HCT116 (cell line): ENCODE measurements around the gene CYP2E1. TPM values are rescaled to one million over a fixed set of nuclear protein-coding genes. Genes with fewer than 3 reads are reported as not detected.

Experiments used
- ATAC-seq: fragments of 200-7000 bp; cut with Tn5 transposase; 2 replicates; pipeline ENCODE4 v1.9.1; 2020; ENCODE audit warnings: mild to moderate bottlenecking, moderate library complexity
- BruUV-seq: library from RNA; stranded (reverse); fragments of 400-500 nt; replicated peaks from 2 replicates; lab custom pipeline; 2021; lab: Mats Ljungman, UMichigan
- CTCF ChIA-PET: fragments of 300-600 bp; sonication (Branson Sonifier 250); formaldehyde crosslinking; loops from one replicate; lab custom pipeline; 2021; ENCODE audit warnings: antibody characterized with exemption; lab: Charles Lee
- POLR2A ChIA-PET: fragments of 300-600, 350-600 bp; sonication (Branson Sonifier 250); formaldehyde crosslinking; loops from one replicate; lab custom pipeline; 2021; ENCODE audit warnings: antibody characterized with exemption; lab: Charles Lee
- RAD21 ChIA-PET, 2 experiments: fragments of 300-600 bp; sonication (Branson Sonifier 250); formaldehyde crosslinking; loops; one replicate each; lab custom pipeline; 2023; ENCODE audit warnings: low total read pairs in 2 of 2; ENCODE audit not compliant: uncharacterized antibody in 2 of 2, unreplicated experiment in 2 of 2, low non-redundant PET in 1 of 2; lab: Charles Lee
- DNase-seq: peaks from one replicate; pipeline ENCODE4 v3.0.0-alpha.2; 2010; ENCODE audit warnings: low read depth, low spot score
- H2AFZ ChIP-seq: fragments of 200-600 bp; shearing (Covaris generic), sonication (generic); 2 replicates; pipeline ENCODE4 v1.6.1; 2017; ENCODE audit warnings: low read depth, mixed run types, mixed read lengths, antibody characterized with exemption, low read length; ENCODE audit not compliant: poor library complexity, severe bottlenecking
- H3K27ac ChIP-seq: 2 replicates; pipeline ENCODE4 v1.5.1; 2012; ENCODE audit warnings: low read depth, low read length
- H3K27me3 ChIP-seq: fragments of 200-600 bp; sonication (generic); 2 replicates; pipeline ENCODE4 v1.6.1; 2016; ENCODE audit warnings: mixed run types, low read length, mixed read lengths; ENCODE audit not compliant: insufficient read depth
- H3K36me3 ChIP-seq, 2 experiments: fragments of 200-500 bp in 1 of 2; fragments of 200-600 bp in 1 of 2; sonication (Bioruptor generic) in 1 of 2; sonication (generic) in 1 of 2; 2 replicates each; pipeline versions ENCODE4 v1.5.1 to v1.6.1; 2014 to 2016; ENCODE audit warnings: low read length in 2 of 2, inconsistent platforms in 1 of 2, mixed read lengths in 1 of 2, mixed run types in 1 of 2; ENCODE audit not compliant: insufficient read depth in 2 of 2, control insufficient read depth in 1 of 2
- H3K4me1 ChIP-seq, 2 experiments: fragments of 200-600 bp in 1 of 2; sonication (generic) in 1 of 2; 2 replicates each; pipeline versions ENCODE4 v1.5.1 to v1.6.1; 2012 to 2017; ENCODE audit warnings: low read length in 2 of 2, inconsistent platforms in 1 of 2, mild to moderate bottlenecking in 1 of 2, mixed read lengths in 1 of 2, mixed run types in 1 of 2, moderate library complexity in 1 of 2; ENCODE audit not compliant: insufficient read depth in 2 of 2, control insufficient read depth in 1 of 2
- H3K4me2 ChIP-seq: fragments of 200-600 bp; sonication (generic); 2 replicates; pipeline ENCODE4 v1.6.1; 2017; ENCODE audit warnings: mixed run types, low read length, mixed read lengths
- H3K4me3 ChIP-seq, 2 experiments: fragments of 200-600 bp in 1 of 2; sonication (generic) in 1 of 2; replicated peaks in 1 of 2; 2 replicates each; pipeline ENCODE4 v1.5.1; 2011 to 2016; ENCODE audit warnings: low read length in 2 of 2, control low read depth in 1 of 2, low read depth in 1 of 2, mild to moderate bottlenecking in 1 of 2, mixed read lengths in 1 of 2, mixed run types in 1 of 2
- H3K79me2 ChIP-seq: fragments of 200-600 bp; sonication (generic); 2 replicates; pipeline ENCODE4 v1.6.1; 2017; ENCODE audit warnings: mild to moderate bottlenecking, mixed run types, low read length, moderate library complexity, mixed read lengths; ENCODE audit not compliant: insufficient read depth
- H3K9ac ChIP-seq: fragments of 200-600 bp; sonication (generic); 2 replicates; pipeline ENCODE4 v1.6.1; 2016; ENCODE audit warnings: low read length, mixed read lengths
- H3K9me2 ChIP-seq: fragments of 200-600 bp; sonication (generic), shearing (Covaris generic); 2 replicates; pipeline ENCODE4 v1.6.1; 2017; ENCODE audit warnings: mixed run types, mild to moderate bottlenecking, moderate library complexity; ENCODE audit not compliant: insufficient read depth
- H3K9me3 ChIP-seq, 2 experiments: fragments of 200-500 bp in 1 of 2; fragments of 200-600 bp in 1 of 2; sonication (Bioruptor generic) in 1 of 2; sonication (generic) in 1 of 2; 2 replicates each; pipeline ENCODE4 v1.6.1; 2014 to 2017; ENCODE audit warnings: low read length in 2 of 2, mixed read lengths in 2 of 2, inconsistent platforms in 1 of 2, low read depth in 1 of 2, mild to moderate bottlenecking in 1 of 2, mixed run types in 1 of 2, moderate library complexity in 1 of 2; ENCODE audit not compliant: control insufficient read depth in 1 of 2, insufficient read depth in 1 of 2
- H4K20me1 ChIP-seq: fragments of 200-600 bp; sonication (generic), shearing (Covaris generic); 2 replicates; pipeline ENCODE4 v1.6.1; 2017; ENCODE audit warnings: mixed run types, mild to moderate bottlenecking, moderate library complexity; ENCODE audit not compliant: insufficient read depth
- ATF3 ChIP-seq: IDR thresholded peaks from 2 replicates; pipeline ENCODE4 v1.6.1; 2012
- CBX3 ChIP-seq: IDR thresholded peaks from 2 replicates; pipeline ENCODE4 v1.6.1; 2012; ENCODE audit warnings: low read depth
- CEBPB ChIP-seq: IDR thresholded peaks from 2 replicates; pipeline ENCODE4 v1.6.1; 2012; ENCODE audit warnings: low read depth
- CTCF ChIP-seq, 3 experiments: fragments of 200-600 bp in 1 of 3; sonication (generic) in 1 of 3; IDR thresholded peaks in 2 of 3; conservative IDR thresholded peaks in 1 of 3; 2 replicates each; pipeline ENCODE4 v1.5.1; 2012 to 2017; ENCODE audit warnings: low read depth in 2 of 3, low read length in 2 of 3, antibody characterized with exemption in 1 of 3, borderline replicate concordance in 1 of 3, control low read depth in 1 of 3, mild to moderate bottlenecking in 1 of 3, mixed read lengths in 1 of 3, mixed run types in 1 of 3, moderate library complexity in 1 of 3; ENCODE audit not compliant: insufficient read depth in 1 of 3
- ELF1 ChIP-seq: IDR thresholded peaks from 2 replicates; pipeline ENCODE4 v1.6.1; 2012; ENCODE audit warnings: low read depth, borderline replicate concordance
- EZH2phosphoT487 ChIP-seq: fragments of 200-600 bp; IDR thresholded peaks from 2 replicates; pipeline ENCODE4 v1.6.1; 2018; ENCODE audit warnings: antibody characterized with exemption, borderline replicate concordance
- FOSL1 ChIP-seq: IDR thresholded peaks from 2 replicates; pipeline ENCODE4 v1.6.1; 2012; ENCODE audit warnings: low read depth
- JUND ChIP-seq: IDR thresholded peaks from 2 replicates; pipeline ENCODE4 v1.6.1; 2012
- POLR2AphosphoS5 ChIP-seq: IDR thresholded peaks from 2 replicates; pipeline ENCODE4 v1.6.1; 2011; ENCODE audit warnings: mild to moderate bottlenecking, low read depth, low read length, moderate library complexity
- RAD21 ChIP-seq: IDR thresholded peaks from 2 replicates; pipeline ENCODE4 v1.6.1; 2012; ENCODE audit warnings: low read depth, mild to moderate bottlenecking
- SIN3A ChIP-seq: IDR thresholded peaks from 2 replicates; pipeline ENCODE4 v1.6.1; 2012; ENCODE audit warnings: low read depth
- SP1 ChIP-seq: IDR thresholded peaks from 2 replicates; pipeline ENCODE4 v1.6.1; 2012; ENCODE audit warnings: low read depth
- TCF7L2 ChIP-seq: IDR thresholded peaks from 2 replicates; pipeline ENCODE4 v1.7.0; 2011; ENCODE audit warnings: borderline replicate concordance, inconsistent platforms; ENCODE audit not compliant: insufficient read depth, insufficient read length; ENCODE audit errors: extremely low read depth
- YY1 ChIP-seq: IDR thresholded peaks from 2 replicates; pipeline ENCODE4 v1.6.1; 2011; ENCODE audit warnings: low read length, low read depth, moderate library complexity, mild to moderate bottlenecking; ENCODE audit not compliant: insufficient replicate concordance; ENCODE audit errors: extremely low read depth
- ZBTB33 ChIP-seq: IDR thresholded peaks from 2 replicates; pipeline ENCODE4 v1.6.1; 2011; ENCODE audit warnings: mild to moderate bottlenecking, low read length, moderate library complexity; ENCODE audit not compliant: insufficient replicate concordance; ENCODE audit errors: extremely low read depth
- ZFX ChIP-seq: fragments of 450-650 bp; IDR thresholded peaks from 2 replicates; pipeline ENCODE4 v1.6.1; 2017
- intact Hi-C: fragments of 100-400 bp; cut with micrococcal nuclease; formaldehyde crosslinking; loops from 2 replicates; pipeline ENCODE4 v1.10.0; 2022
- total RNA-seq: library from RNA; stranded (reverse); gene quantifications from one replicate; pipeline ENCODE4 v1.2.1, GENCODE V29; 2021; ENCODE audit not compliant: unreplicated experiment
- TF ChIP-seq, protein P1 (sequence below): IDR thresholded peaks from 2 replicates; pipeline ENCODE4 v1.6.1; 2012

The CYP2E1 gene
- total RNA-seq, 1 experiment from 2014 or later = 1.5 TPM

GRCh38 chr10:133481657-133482056 lies 45.5 kb upstream of the CYP2E1 start:
- Histone ChIP-seq H3K4me2 (no peak overlapping the region), H3K36me3 (no peaks in the 10 kb centered on the region), H3K27me3 (no peaks in the 10 kb centered on the region), H3K9me2 (no peaks in the 10 kb centered on the region), H3K4me1 (no peaks in the 10 kb centered on the region), H3K4me3 (no peak overlapping the region), H3K9ac (no peak overlapping the region), H3K9me3 (no peaks in the 10 kb centered on the region; a peak in 1 of 4 replicates), H3K79me2 (no peaks in the 10 kb centered on the region), H4K20me1 (no peaks in the 10 kb centered on the region), H3K27ac (no peak overlapping the region), H2AFZ (no peak overlapping the region)
- DNase-seq (no peak), ATAC-seq (no peak)
- ChIA-PET POLR2A (no interaction called here), CTCF (no interaction called here), RAD21 (no interaction called here)
- no peak for TF ChIP-seq ZBTB33
- no peak for TF ChIP-seq CTCF (IDR thresholded peaks at IDR 0.05 in 2 of 3, conservative IDR thresholded peaks at IDR 0.05 in 1 of 3; ENCODE audit: borderline replicate concordance in 1 of 3, insufficient read depth in 1 of 3, low read depth in 2 of 3, low read length in 2 of 3)
- TF ChIP-seq SIN3A = no peak
- no peak for TF ChIP-seq YY1
- no peak for TF ChIP-seq RAD21
- TF ChIP-seq TCF7L2 = no peak
- TF ChIP-seq JUND = no peak
- TF ChIP-seq POLR2AphosphoS5 = no peak
- TF ChIP-seq ELF1 = no peak
- no peak for TF ChIP-seq ATF3
- no peak for TF ChIP-seq SP1
- TF ChIP-seq, protein P1, sequence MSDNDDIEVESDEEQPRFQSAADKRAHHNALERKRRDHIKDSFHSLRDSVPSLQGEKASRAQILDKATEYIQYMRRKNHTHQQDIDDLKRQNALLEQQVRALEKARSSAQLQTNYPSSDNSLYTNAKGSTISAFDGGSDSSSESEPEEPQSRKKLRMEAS = no peak
- TF ChIP-seq FOSL1 = no peak
- TF ChIP-seq EZH2phosphoT487 = no peak
- no peak for TF ChIP-seq CBX3
- no peak for TF ChIP-seq CEBPB
- TF ChIP-seq ZFX = no peak
- BruUV-seq = no TSS peak
- intact Hi-C loops = no loop called here
